Measurements from ENCODE around the gene TPD52L1.

DNA sequence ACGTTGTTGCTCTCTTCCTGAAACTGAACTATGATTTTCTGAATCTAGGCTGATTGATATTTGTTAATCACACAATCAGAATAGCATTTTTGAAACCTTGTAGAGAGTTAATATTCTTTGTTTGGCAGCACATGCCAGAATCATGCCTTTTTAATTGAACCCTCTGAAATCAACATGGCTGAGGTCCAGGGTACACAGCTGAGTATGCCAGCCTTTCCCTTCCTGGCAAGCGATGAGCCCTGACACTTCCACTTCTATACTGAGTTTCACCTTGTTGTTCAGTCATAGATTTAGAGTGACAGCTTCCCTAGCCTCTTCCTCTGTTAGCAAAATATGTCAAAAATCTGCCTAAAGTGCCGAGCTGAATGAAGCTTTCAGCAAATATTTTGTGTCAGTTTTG is 141.4 kb downstream of the TPD52L1 start:
- TF ChIP-seq POLR2A (IDR thresholded peaks at IDR 0.05), result no peak
- TF ChIP-seq, protein P1, sequence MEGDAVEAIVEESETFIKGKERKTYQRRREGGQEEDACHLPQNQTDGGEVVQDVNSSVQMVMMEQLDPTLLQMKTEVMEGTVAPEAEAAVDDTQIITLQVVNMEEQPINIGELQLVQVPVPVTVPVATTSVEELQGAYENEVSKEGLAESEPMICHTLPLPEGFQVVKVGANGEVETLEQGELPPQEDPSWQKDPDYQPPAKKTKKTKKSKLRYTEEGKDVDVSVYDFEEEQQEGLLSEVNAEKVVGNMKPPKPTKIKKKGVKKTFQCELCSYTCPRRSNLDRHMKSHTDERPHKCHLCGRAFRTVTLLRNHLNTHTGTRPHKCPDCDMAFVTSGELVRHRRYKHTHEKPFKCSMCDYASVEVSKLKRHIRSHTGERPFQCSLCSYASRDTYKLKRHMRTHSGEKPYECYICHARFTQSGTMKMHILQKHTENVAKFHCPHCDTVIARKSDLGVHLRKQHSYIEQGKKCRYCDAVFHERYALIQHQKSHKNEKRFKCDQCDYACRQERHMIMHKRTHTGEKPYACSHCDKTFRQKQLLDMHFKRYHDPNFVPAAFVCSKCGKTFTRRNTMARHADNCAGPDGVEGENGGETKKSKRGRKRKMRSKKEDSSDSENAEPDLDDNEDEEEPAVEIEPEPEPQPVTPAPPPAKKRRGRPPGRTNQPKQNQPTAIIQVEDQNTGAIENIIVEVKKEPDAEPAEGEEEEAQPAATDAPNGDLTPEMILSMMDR (IDR thresholded peaks at IDR 0.05), result no peak

Measured in right lobe of liver (tissue), 4 donors.